CD4-positive, alpha-beta T cell treated with Interleukin-4 for 1 hour (primary cell): ENCODE results near the gene CFAP161.

Source experiments
- DNase-seq, 2 donors: peaks; one replicate each; pipeline ENCODE4 v3.0.0-alpha.2; 2020 to 2022

CFAP161 gene

DNA sequence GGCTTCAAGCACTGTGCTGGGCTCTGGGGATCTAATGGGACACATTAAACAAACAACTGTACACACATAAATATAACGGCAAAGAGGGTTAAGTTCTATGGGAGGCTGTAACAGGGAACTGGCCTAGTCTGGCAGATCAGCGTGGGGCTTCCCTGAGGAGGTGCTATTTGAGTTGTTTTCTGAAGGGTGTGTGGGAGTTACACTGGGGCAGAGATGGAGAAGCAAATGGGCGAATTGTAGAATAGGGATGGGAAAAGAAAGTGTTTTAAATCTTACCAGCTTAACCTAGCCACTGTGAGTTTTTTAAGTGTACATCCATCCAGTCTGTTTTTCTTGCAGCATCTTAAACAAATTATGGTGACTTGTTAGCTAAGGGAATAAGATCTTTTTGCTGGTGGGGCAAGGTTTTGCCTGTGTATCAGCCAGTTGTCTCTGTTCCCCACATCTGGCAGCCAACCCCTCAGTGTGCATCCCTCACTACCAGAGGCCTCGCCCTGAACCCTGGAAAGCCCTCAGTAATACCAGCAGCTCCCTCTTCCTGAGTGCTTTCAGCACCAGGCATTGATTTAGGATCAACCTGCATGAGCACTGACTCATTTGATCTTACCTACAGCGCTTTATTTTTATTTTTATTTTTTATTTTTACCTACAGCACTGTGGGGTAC lies 51.7 kb downstream of the CFAP161 start:
- no peak for DNase-seq

DNA sequence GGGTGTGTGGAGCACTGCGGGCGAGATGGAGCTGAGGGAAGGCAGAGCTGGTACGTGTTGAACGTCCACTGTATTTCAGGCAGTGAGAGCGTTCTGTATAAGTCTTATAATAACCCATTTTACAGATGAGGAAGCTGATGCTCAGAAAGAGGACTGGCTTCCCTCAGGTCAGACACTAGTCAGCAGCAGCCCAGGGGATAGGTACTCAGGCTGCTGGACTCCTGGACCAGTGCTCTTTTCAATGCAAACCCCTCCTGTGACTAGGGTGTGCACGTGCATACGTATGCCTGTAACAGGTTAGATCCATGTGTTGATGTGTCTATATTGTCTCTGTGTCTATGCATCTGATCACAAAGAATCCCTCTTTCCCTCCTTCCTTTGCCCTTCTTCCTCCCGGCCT lies 54.3 kb downstream of the CFAP161 start:
- DNase-seq, result no peak

GRCh38 chr15:81189583-81190283 lies 55.7 kb downstream of the CFAP161 start:
- no peak for DNase-seq

DNA sequence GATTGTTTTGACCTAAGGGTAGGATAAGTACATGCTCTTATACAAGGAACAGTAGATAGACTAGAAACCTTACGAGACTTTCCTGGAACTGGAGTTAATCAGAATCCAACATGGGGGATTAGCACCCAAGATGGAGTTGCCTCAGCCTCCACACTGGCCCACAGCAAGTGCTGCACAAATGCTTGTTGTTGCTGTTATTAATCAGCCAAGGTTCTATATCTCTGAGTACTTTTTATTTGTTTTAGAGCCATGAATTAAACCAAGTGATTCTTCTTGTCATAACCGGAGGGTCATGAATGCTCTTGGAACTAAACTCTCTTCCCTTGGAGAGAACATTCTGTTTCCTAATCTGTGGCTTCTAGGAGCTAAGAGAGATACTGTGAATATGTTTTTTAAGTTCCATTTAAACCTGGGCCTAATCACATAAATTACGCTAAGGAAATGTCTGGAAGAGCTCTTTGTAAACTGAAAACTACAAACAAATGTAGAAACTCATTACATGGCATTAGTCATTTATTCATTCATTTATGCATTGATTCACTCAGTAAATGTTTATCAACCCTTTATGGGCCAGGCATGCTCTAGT lies 56.9 kb downstream of the CFAP161 start:
- DNase-seq, result no peak

DNA sequence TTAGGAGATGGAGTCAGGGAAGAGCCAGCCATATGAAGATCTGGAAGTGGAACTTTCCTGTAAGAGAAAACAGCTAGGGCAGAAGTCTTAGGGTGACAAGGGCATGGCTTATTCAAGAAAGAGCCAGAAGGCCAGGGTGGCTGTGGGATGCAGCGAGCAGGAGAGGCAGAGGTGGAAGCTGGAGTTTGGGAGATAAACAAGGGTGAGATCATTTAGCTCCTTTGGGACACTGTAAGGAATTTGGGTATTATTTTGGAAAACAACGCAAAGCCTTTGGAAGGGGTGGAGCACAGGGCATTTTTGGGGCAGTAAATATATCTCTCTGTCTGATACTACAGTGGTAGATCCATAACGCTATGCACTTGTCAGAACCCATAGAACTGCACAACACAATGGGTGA lies 57.6 kb downstream of the CFAP161 start:
- no peak for DNase-seq

- DNase-seq, result no peak
Measured at GRCh38 chr15:81194723-81195122, 60.7 kb downstream of the CFAP161 start.

DNA sequence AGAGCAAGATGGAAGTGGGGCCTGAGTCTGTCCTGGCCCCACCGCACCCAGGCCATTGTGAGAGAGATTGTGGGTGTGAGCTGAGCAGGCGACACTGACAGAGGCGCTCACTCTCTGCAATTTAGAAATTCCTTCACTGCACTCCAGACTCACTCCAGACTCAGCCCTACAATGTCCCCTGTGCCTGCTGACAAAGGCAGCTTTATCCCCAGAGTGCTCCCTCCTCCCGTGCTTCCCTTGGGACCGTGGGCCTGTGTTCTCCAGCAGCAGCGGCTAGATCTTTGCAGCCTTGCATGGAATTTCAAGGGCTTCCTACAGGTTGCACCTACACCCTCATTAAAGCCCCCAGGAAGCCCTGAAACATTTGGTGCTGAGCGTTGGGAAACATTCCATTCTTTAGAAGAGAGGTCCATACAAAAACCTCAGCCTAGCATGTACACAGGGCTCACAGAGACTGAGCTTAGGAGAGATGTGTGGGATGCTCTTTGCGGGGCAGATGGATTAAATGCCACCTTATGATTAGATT lies 61.3 kb downstream of the CFAP161 start:
- DNase-seq, result no peak

GRCh38 chr15:81196576-81197254 lies 62.6 kb downstream of the CFAP161 start, which contains the start of gene IL16:
Gene IL16 (plus strand): TSS chr15:81196879. CDS start chr15:81225400, 28,521 bp downstream.
- no peak for DNase-seq

DNA sequence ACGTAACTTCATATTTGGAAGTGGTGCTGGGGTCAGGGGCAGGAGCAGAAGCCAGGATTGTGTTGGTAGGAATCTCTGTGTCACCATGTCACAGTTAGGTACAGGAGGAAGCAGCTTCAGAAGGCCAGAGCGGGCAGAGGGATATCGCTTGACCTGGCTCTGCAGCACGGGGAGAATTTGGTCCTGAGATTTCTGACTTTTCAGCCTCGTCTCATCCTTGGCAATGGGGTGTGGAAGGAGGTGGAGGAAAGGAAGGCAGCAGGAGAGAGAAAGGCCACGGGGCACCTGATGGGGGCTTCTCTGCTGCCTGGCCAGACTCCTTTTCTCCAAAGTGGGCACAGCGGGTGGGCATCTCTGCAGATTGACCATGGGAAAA lies 63.2 kb downstream of the CFAP161 start:
- no peak for DNase-seq

DNA sequence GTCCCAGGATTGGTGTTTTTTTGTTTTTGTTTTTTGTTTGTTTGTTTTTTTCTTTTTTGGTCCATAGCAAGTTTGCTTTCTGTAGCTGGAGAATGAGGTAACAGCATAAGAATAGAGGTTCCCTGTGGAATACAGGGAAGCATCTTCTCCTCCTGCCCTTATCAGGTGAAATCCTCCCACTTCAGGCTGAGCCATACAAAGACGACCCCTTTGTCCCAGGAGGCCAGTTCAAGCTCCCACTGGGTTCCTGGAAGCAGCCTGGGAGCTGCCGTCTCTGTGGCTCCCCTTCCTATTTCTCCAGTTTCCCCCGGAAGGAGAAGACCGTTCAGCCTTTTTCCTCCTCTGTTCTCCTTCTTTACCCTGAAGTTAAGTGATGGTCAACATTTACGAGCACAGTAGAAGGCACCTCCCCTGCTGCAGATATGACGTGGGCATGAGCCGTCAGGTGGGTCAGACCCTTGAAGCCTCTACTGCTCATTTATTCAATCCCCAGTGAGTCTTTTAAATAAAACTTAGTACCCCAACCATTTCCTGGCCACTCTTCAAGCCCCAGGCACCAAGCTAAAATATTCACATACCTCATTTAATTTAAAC lies 63.7 kb downstream of the CFAP161 start:
- DNase-seq, result no peak
